Measurements from ENCODE around the gene MRPL12. TPM values are rescaled to one million over a fixed set of nuclear protein-coding genes. Genes with fewer than 3 reads are reported as not detected.

The MRPL12 gene
- total and polyA plus RNA-seq, 8 donors, result 18.1 to 98.7 (median 27.4) TPM

DNA sequence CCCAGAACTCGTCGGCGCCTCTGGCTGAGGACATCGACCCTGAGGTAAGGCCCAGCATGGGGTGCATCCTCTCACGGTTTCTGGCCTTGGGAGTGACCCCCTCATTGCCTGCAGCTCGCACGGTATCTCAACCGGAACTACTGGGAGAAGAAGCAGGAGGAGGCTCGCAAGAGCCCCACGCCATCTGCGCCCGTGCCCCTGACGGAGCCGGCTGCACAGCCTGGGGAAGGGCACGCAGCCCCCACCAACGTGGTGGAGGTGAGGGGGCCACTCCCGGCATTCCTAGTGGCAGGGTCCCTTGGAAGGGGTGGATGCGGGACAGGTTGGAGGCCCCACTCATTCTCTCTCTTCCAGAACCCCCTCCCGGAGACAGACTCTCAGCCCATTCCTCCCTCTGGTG is 8.4 kb upstream of the MRPL12 start:
- no peak overlapping the region for H3K4me3 ChIP-seq
- no peak overlapping the region for H3K27ac ChIP-seq
- H3K36me3 ChIP-seq, result peaks cover 4 to 69% (median 25%) of the 10 kb centered on the region in 3 donors
- DNase-seq (peak in 1 of 6 donors; percentile 31), FAIRE-seq (no peak), ATAC-seq (no peak)
- no peaks in the 10 kb centered on the region for H3K4me1 ChIP-seq
- 91 to 94% methylated on average over 14 to 19 of the region's 19 CpGs for WGBS, 2 donors
- H3K9me3 ChIP-seq, result no peaks in the 10 kb centered on the region
- no peaks in the 10 kb centered on the region for H3K27me3 ChIP-seq
- TF ChIP-seq, protein P1, sequence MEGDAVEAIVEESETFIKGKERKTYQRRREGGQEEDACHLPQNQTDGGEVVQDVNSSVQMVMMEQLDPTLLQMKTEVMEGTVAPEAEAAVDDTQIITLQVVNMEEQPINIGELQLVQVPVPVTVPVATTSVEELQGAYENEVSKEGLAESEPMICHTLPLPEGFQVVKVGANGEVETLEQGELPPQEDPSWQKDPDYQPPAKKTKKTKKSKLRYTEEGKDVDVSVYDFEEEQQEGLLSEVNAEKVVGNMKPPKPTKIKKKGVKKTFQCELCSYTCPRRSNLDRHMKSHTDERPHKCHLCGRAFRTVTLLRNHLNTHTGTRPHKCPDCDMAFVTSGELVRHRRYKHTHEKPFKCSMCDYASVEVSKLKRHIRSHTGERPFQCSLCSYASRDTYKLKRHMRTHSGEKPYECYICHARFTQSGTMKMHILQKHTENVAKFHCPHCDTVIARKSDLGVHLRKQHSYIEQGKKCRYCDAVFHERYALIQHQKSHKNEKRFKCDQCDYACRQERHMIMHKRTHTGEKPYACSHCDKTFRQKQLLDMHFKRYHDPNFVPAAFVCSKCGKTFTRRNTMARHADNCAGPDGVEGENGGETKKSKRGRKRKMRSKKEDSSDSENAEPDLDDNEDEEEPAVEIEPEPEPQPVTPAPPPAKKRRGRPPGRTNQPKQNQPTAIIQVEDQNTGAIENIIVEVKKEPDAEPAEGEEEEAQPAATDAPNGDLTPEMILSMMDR (IDR thresholded peaks at IDR 0.05), result no peak
- intact Hi-C loops (cut with DNase I), result no loop called here

GRCh38 chr17:81695211-81695610 is 8.0 kb upstream of the MRPL12 start:
- intact Hi-C loops (cut with DNase I), result no loop called here
- Histone ChIP-seq H3K27me3 (no peaks in the 10 kb centered on the region), H3K9me3 (no peaks in the 10 kb centered on the region), H3K27ac (no peak overlapping the region), H3K4me3 (no peak overlapping the region), H3K36me3 (peaks cover 4 to 66% (median 25%) of the 10 kb centered on the region in 3 donors), H3K4me1 (no peaks in the 10 kb centered on the region)
- ATAC-seq (no peak), DNase-seq (no peak), FAIRE-seq (no peak)
- 91 to 95% methylated on average over 6 of the region's 6 CpGs for WGBS, 2 donors
- TF ChIP-seq, protein P1 (IDR thresholded peaks at IDR 0.05), result no peak

GRCh38 chr17:81695801-81696200 is 7.4 kb upstream of the MRPL12 start:
- DNase-seq, result peak in 1 of 6 donors; percentile 65
- FAIRE-seq, result no peak
- Histone ChIP-seq H3K27ac (no peak overlapping the region), H3K4me1 (no peaks in the 10 kb centered on the region), H3K4me3 (no peak overlapping the region), H3K27me3 (no peaks in the 10 kb centered on the region), H3K36me3 (peaks cover 4 to 63% (median 27%) of the 10 kb centered on the region in 3 donors), H3K9me3 (no peaks in the 10 kb centered on the region)
- ATAC-seq, result no peak
- 92 to 94% methylated on average over 22 of the region's 22 CpGs for WGBS, 2 donors
- intact Hi-C loops (cut with DNase I), result no loop called here
- TF ChIP-seq, protein P1 (IDR thresholded peaks at IDR 0.05), result no peak

DNA sequence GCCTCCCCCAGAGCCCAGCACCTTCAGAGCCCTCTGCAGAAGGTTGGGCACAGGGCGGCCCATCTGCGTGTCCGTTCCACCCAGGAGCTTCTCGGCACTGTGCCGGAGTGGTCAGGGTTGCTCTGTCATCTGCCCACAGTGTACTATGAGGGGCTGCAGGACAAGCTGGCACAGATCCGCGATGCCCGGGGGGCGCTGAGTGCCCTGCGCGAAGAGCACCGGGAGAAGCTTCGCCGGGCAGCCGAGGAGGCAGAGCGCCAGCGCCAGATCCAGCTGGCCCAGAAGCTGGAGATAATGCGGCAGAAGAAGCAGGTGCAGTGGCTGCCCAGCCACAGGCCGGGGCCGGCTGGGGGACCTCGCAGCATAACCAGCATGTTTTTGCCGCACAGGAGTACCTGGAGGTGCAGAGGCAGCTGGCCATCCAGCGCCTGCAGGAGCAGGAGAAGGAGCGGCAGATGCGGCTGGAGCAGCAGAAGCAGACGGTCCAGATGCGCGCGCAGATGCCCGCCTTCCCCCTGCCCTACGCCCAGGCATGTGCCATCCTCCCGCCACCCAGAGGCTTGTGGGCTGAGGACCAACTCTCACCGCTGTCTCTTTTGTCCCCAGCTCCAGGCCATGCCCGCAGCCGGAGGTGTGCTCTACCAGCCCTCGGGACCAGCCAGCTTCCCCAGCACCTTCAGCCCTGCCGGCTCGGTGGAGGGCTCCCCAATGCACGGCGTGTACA is 6.8 kb upstream of the MRPL12 start:
- FAIRE-seq, result no peak
- intact Hi-C loops (cut with DNase I), result no loop called here
- WGBS, 2 donors, result 93 to 95% methylated on average over 40 of the region's 40 CpGs

More for the DNA sequence above, 6.8 kb upstream of the MRPL12 start:
- TF ChIP-seq, protein P1 (IDR thresholded peaks at IDR 0.05), result no peak
- Histone ChIP-seq H3K27me3 (no peaks in the 10 kb centered on the region), H3K4me1 (peaks cover 0 to 5% (median 0%) of the 10 kb centered on the region in 3 donors), H3K9me3 (no peaks in the 10 kb centered on the region), H3K36me3 (peaks cover 4 to 61% (median 30%) of the 10 kb centered on the region in 3 donors), H3K4me3 (no peak overlapping the region), H3K27ac (no peak overlapping the region)
- DNase-seq, result peak in 2 of 6 donors; percentile 27 to 66
- ATAC-seq, result no peak

All from pancreas (tissue), 10 donors.